GM12892 (cell line): ENCODE measurements around the gene MTOR.

Experiments
- POLR2A ChIP-seq: IDR thresholded peaks from 2 replicates; pipeline ENCODE4 v1.6.1; 2011; ENCODE audit warnings: low read depth, low read length, control low read depth
- POLR2AphosphoS5 ChIP-seq: IDR thresholded peaks from 2 replicates; pipeline ENCODE4 v1.6.1; 2011; ENCODE audit warnings: low read depth, low read length, control low read depth
- TAF1 ChIP-seq: IDR thresholded peaks from 2 replicates; pipeline ENCODE4 v1.6.1; 2011; ENCODE audit warnings: low read depth, mild to moderate bottlenecking, control low read depth, low read length, borderline replicate concordance

DNA sequence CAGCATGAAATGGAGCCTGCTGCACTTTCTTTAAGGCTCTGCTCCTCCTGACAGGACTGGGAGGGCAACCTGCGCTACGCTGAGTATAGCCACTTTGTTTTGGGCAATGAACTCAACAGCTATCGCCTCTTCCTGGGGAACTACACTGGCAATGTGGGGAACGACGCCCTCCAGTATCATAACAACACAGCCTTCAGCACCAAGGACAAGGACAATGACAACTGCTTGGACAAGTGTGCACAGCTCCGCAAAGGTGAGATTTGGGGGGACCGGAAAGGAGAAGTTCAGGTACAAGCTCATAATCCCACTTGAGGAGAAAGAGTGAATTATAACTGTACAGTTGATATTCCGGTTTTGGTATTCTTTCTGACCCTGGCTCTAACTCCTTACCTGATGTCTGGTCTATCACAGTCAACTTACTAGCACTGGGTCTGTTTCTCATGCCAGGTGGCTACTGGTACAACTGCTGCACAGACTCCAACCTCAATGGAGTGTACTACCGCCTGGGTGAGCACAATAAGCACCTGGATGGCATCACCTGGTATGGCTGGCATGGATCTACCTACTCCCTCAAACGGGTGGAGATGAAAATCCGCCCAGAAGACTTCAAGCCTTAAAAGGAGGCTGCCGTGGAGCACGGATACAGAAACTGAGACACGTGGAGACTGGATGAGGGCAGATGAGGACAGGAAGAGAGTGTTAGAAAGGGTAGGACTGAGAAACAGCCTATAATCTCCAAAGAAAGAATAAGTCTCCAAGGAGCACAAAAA, 67.8 kb downstream of the MTOR start:
- TF ChIP-seq POLR2A: no peak
- TF ChIP-seq POLR2AphosphoS5: no peak
- TF ChIP-seq TAF1: no peak
